DOHH2 (cell line): Measurements from ENCODE around the gene BIVM.

Experiments
- H3F3A ChIP-seq: fragments of 200-600 bp; sonication (generic), shearing (Covaris generic); 2 replicates; pipeline ENCODE4 v1.6.0; 2016; ENCODE audit warnings: antibody characterized with exemption, mild to moderate bottlenecking; ENCODE audit not compliant: control insufficient read depth, insufficient read depth
- H3K27ac ChIP-seq: fragments of 200-600 bp; sonication (generic); 2 replicates; pipeline ENCODE4 v1.5.1; 2014; ENCODE audit warnings: low read depth, mild to moderate bottlenecking, low read length, moderate library complexity
- H3K27me3 ChIP-seq: fragments of 200-600 bp; sonication (generic); 2 replicates; pipeline ENCODE4 v1.6.1; 2014; ENCODE audit warnings: mild to moderate bottlenecking, low read length, mixed read lengths; ENCODE audit not compliant: control insufficient read depth
- H3K36me3 ChIP-seq: fragments of 200-600 bp; sonication (generic); 2 replicates; pipeline ENCODE4 v1.6.1; 2014; ENCODE audit warnings: mild to moderate bottlenecking, low read length, moderate library complexity, mixed read lengths; ENCODE audit not compliant: control insufficient read depth
- H3K4me1 ChIP-seq: fragments of 200-600 bp; sonication (generic); 2 replicates; pipeline ENCODE4 v1.6.1; 2014; ENCODE audit warnings: mild to moderate bottlenecking, low read length, mixed read lengths; ENCODE audit not compliant: control insufficient read depth
- H3K4me2 ChIP-seq: fragments of 200-600 bp; sonication (generic); 2 replicates; pipeline ENCODE4 v1.6.0; 2014; ENCODE audit warnings: mild to moderate bottlenecking, low read length, moderate library complexity
- H3K4me3 ChIP-seq: fragments of 200-600 bp; sonication (generic); 2 replicates; pipeline ENCODE4 v1.5.1; 2014; ENCODE audit warnings: mild to moderate bottlenecking, low read length, mixed read lengths
- H3K79me2 ChIP-seq: fragments of 200-600 bp; sonication (generic); 2 replicates; pipeline ENCODE4 v1.6.1; 2014; ENCODE audit warnings: mild to moderate bottlenecking, low read length, mixed read lengths; ENCODE audit not compliant: control insufficient read depth
- H3K9me2 ChIP-seq: fragments of 200-600 bp; sonication (generic); replicated peaks from 2 replicates; pipeline ENCODE4 v1.6.1; 2014; ENCODE audit warnings: mild to moderate bottlenecking, low read length, mixed read lengths; ENCODE audit not compliant: control insufficient read depth
- H3K9me3 ChIP-seq: fragments of 200-600 bp; sonication (generic); 2 replicates; pipeline ENCODE4 v1.6.1; 2014; ENCODE audit warnings: antibody characterized with exemption, low read length, mixed read lengths; ENCODE audit not compliant: control insufficient read depth, insufficient read depth
- H4K20me1 ChIP-seq: fragments of 200-600 bp; sonication (generic); 2 replicates; pipeline ENCODE4 v1.6.0; 2014; ENCODE audit warnings: low read depth, mild to moderate bottlenecking, antibody characterized with exemption, low read length, moderate library complexity; ENCODE audit not compliant: control insufficient read depth, insufficient read depth
- CTCF ChIP-seq: fragments of 200-600 bp; sonication (generic); IDR thresholded peaks from one replicate; pipeline ENCODE4 v1.5.1; 2014; ENCODE audit warnings: antibody characterized with exemption, mild to moderate bottlenecking, low read depth, low read length; ENCODE audit not compliant: poor library complexity, severe bottlenecking
- EZH2phosphoT487 ChIP-seq: fragments of 200-600 bp; sonication (generic); IDR thresholded peaks from 2 replicates; pipeline ENCODE4 v1.6.1; 2017; ENCODE audit warnings: borderline replicate concordance, mild to moderate bottlenecking, antibody characterized with exemption, low read length, moderate library complexity, mixed read lengths

The BIVM gene

GRCh38 chr13:102863590-102863989 lies 64.7 kb downstream of the BIVM start:
- Histone ChIP-seq H3K27ac (no peak overlapping the region), H3F3A (no peaks in the 10 kb centered on the region), H3K9me3 (no peaks in the 10 kb centered on the region), H3K79me2 (no peaks in the 10 kb centered on the region; the same call in 1 of the 2 replicates), H3K4me3 (no peak overlapping the region), H3K36me3 (peaks cover 88% of the 10 kb centered on the region), H3K4me2 (no peak overlapping the region), H3K9me2 (no peaks in the 10 kb centered on the region), H4K20me1 (no peaks in the 10 kb centered on the region), H3K4me1 (no peaks in the 10 kb centered on the region), H3K27me3 (no peaks in the 10 kb centered on the region)
- no peak for TF ChIP-seq EZH2phosphoT487
- TF ChIP-seq CTCF, result no peak

- peaks cover 82% of the 10 kb centered on the region for H3K36me3 ChIP-seq
- TF ChIP-seq EZH2phosphoT487 (no peak), CTCF (no peak)
Measured at GRCh38 chr13:102868366-102868936, 69.5 kb downstream of the BIVM start.

GRCh38 chr13:102869948-102870676 lies 71.2 kb downstream of the BIVM start:
- peaks cover 6% of the 10 kb centered on the region for H3K4me1 ChIP-seq
- H3K9me3 ChIP-seq, result no peaks in the 10 kb centered on the region
- H3K4me3 ChIP-seq, result no peak overlapping the region
- H3K79me2 ChIP-seq, result peaks cover 6% of the 10 kb centered on the region
- no peak for TF ChIP-seq EZH2phosphoT487
- no peak for TF ChIP-seq CTCF
- peaks cover 10% of the 10 kb centered on the region; the same call in 1 of the 2 replicates for H3F3A ChIP-seq
- H4K20me1 ChIP-seq, result no peaks in the 10 kb centered on the region
- no peaks in the 10 kb centered on the region for H3K27me3 ChIP-seq
- H3K4me2 ChIP-seq, result no peak overlapping the region
- no peak overlapping the region for H3K27ac ChIP-seq
- no peaks in the 10 kb centered on the region for H3K9me2 ChIP-seq
- peaks cover 79% of the 10 kb centered on the region for H3K36me3 ChIP-seq

More at GRCh38 chr13:102868366-102868936, 69.5 kb downstream of the BIVM start:
- Histone ChIP-seq H3K4me3 (no peak overlapping the region), H3K27ac (no peak overlapping the region), H3K79me2 (peaks cover 6% of the 10 kb centered on the region), H3K4me1 (peaks cover 6% of the 10 kb centered on the region), H4K20me1 (no peaks in the 10 kb centered on the region), H3K9me3 (no peaks in the 10 kb centered on the region), H3K27me3 (no peaks in the 10 kb centered on the region), H3K9me2 (no peaks in the 10 kb centered on the region), H3K4me2 (no peak overlapping the region), H3F3A (peaks cover 10% of the 10 kb centered on the region; the same call in 1 of the 2 replicates)
